RWPE2 (cell line): ENCODE data around the gene ACTR3C.
"Not testable (repeated sequence)": the region's sequence is repeated elsewhere in the genome, so short reads cannot be mapped to it uniquely, and the experiment has no call there.

ENCODE experiments used
- ATAC-seq: fragments of 200-7000 bp; cut with Tn5 transposase; 3 replicates; pipeline ENCODE4 v1.9.1; 2021; ENCODE audit warnings: low read depth
- DNase-seq: peaks from one replicate; pipeline ENCODE4 v3.0.0-alpha.2; 2020; ENCODE audit warnings: low spot score
- H3K27ac ChIP-seq: fragments of 450-650 bp; 2 replicates; pipeline ENCODE4 v1.5.1; 2017; ENCODE audit warnings: mild to moderate bottlenecking; ENCODE audit not compliant: poor library complexity, severe bottlenecking
- H3K27me3 ChIP-seq: fragments of 250-450 bp; sonication (Bioruptor Pico); 2 replicates; pipeline ENCODE4 v1.5.1; 2021; ENCODE audit warnings: mild to moderate bottlenecking, moderate library complexity; ENCODE audit not compliant: insufficient read depth, poor library complexity, severe bottlenecking
- H3K36me3 ChIP-seq: fragments of 250-450 bp; sonication (Bioruptor Pico); 2 replicates; pipeline ENCODE4 v1.5.1; 2020; ENCODE audit warnings: low read depth, mild to moderate bottlenecking, moderate library complexity
- H3K4me1 ChIP-seq: fragments of 250-450 bp; sonication (Bioruptor Pico); 2 replicates; pipeline ENCODE4 v1.5.1; 2021; ENCODE audit warnings: mild to moderate bottlenecking, moderate library complexity; ENCODE audit not compliant: insufficient read depth, poor library complexity, severe bottlenecking
- H3K4me3 ChIP-seq: fragments of 250-450 bp; sonication (Bioruptor Pico); 2 replicates; pipeline ENCODE4 v1.5.1; 2021; ENCODE audit warnings: mild to moderate bottlenecking, moderate library complexity; ENCODE audit not compliant: severe bottlenecking
- H3K9me3 ChIP-seq: fragments of 250-450 bp; sonication (Bioruptor Pico); 2 replicates; pipeline ENCODE4 v1.5.1; 2021; ENCODE audit warnings: mild to moderate bottlenecking, moderate library complexity; ENCODE audit not compliant: severe bottlenecking
- TF ChIP-seq, protein P1 (sequence below): fragments of 450-650 bp; IDR thresholded peaks from one replicate; pipeline ENCODE4 v1.5.1; 2017; ENCODE audit warnings: mild to moderate bottlenecking, moderate library complexity; ENCODE audit not compliant: poor library complexity, severe bottlenecking

Gene ACTR3C

DNA sequence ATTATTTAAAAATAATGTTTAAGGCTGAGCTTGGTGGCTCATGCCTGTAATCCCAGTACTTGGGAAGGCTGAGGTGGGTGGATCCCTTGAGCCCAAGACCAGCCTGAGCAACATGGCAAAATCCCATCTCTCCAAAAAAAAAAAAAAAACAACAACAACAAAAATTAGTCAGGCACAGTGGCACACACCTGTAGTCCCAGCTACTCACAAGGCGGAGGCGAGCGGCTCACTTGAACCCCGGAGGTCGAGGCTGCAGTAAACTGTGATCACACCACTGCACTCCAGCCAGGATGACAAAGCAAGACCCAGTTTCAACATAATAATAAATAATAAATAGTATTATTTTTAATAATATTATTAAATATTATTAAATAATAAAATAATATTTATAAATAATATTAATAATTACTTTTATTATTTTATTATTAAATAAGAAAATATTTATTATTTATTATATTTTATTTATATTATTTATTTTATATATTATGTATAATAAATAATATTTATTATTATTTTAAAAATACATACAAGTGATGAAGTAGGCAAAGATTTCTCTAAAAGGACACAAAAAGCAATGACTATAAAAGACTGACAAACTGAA, 8.6 kb downstream of the ACTR3C start:
- Histone ChIP-seq H3K9me3 (no peaks in the 10 kb centered on the region), H3K36me3 (no peaks in the 10 kb centered on the region), H3K4me1 (peaks cover 7% of the 10 kb centered on the region), H3K4me3 (no peak overlapping the region), H3K27me3 (no peaks in the 10 kb centered on the region), H3K27ac (no peak overlapping the region)
- no peak for DNase-seq
- ATAC-seq = no peak
- TF ChIP-seq, protein P1, sequence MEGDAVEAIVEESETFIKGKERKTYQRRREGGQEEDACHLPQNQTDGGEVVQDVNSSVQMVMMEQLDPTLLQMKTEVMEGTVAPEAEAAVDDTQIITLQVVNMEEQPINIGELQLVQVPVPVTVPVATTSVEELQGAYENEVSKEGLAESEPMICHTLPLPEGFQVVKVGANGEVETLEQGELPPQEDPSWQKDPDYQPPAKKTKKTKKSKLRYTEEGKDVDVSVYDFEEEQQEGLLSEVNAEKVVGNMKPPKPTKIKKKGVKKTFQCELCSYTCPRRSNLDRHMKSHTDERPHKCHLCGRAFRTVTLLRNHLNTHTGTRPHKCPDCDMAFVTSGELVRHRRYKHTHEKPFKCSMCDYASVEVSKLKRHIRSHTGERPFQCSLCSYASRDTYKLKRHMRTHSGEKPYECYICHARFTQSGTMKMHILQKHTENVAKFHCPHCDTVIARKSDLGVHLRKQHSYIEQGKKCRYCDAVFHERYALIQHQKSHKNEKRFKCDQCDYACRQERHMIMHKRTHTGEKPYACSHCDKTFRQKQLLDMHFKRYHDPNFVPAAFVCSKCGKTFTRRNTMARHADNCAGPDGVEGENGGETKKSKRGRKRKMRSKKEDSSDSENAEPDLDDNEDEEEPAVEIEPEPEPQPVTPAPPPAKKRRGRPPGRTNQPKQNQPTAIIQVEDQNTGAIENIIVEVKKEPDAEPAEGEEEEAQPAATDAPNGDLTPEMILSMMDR = no peak

DNA sequence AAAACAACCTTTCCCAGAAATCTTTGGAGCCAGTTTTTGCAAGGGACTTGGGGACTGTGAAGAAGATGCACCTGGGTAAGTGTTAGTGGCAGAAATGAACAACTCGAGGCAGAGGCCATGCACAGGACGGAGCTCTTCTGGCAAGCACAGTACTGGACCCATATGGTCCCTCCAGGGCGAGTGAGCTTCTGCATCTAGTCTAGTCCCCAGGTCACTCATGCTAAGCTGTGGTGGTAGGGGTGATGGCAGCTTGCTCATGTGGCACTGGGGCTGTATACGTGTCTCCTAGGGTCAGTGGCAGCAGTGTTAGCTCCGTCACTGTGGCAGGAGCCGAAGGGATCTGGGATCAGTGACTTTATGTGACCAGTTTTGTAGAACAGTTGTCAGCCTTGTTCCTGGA, 9.5 kb downstream of the ACTR3C start:
- Histone ChIP-seq H3K27me3 (no peaks in the 10 kb centered on the region), H3K27ac (no peak overlapping the region), H3K9me3 (no peaks in the 10 kb centered on the region), H3K4me3 (no peak overlapping the region), H3K36me3 (no peaks in the 10 kb centered on the region), H3K4me1 (peaks cover 7% of the 10 kb centered on the region)
- no peak for DNase-seq
- no peak for ATAC-seq
- TF ChIP-seq, protein P1 = no peak

DNA sequence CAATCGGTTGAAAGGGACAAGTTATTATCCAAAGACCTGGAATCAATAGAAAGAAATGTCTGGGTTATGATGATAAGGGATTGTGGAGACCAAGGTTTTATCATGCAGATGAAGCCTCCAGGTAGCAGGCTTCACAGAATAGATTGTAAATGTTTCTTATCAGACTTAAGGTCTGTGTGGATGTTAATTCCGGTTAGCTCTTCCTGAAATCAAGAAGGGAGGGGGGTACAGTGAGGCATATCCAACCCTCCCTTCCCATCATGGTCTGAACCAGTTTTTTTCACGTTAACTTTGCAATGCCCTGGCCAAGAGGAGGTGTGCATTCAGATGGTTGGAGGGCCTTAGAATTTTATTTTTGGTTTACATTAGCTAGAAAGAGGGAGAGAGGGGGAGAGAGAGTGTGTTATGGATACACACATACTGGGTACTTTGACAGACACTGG, 10.0 kb downstream of the ACTR3C start:
- Histone ChIP-seq H3K36me3 (no peaks in the 10 kb centered on the region), H3K4me1 (peaks cover 7% of the 10 kb centered on the region), H3K27me3 (no peaks in the 10 kb centered on the region), H3K4me3 (no peak overlapping the region), H3K9me3 (no peaks in the 10 kb centered on the region), H3K27ac (no peak overlapping the region)
- no peak for ATAC-seq
- DNase-seq = no peak
- TF ChIP-seq, protein P1 = no peak

DNA sequence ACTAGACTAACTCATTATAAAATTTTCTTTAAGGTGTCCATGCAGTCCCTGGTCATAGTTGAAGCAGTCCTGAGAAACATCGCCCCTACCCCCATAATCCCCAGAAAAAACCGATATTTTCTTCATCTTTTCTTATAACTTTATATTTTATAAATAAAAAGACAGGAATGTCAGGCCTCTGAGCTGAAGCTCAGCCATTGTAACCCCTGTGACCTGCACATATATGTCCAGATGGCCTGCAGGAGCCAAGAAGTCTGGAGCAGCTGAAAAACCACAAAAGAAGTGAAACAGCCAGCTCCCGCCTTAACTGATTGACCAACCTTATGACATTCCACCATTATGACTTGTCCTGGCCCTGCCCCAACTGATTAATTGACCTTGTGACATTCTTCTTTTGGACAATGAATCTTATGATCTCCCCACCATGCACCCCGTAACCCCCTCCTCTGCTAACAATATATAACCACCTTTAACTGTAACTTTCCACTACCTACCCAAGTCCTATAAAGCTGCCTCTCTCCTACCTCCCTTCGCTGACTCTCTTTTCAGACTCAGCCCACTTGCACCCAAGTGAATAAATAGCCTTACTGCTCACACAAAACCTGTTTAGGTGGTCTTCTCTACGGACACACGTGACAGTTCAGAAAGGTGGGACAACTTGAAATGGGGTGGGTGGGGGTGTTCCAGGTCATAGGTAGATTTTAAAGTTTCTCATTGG, 10.5 kb downstream of the ACTR3C start:
- not testable (repeated sequence) for H3K4me1 ChIP-seq, DNase-seq

DNA sequence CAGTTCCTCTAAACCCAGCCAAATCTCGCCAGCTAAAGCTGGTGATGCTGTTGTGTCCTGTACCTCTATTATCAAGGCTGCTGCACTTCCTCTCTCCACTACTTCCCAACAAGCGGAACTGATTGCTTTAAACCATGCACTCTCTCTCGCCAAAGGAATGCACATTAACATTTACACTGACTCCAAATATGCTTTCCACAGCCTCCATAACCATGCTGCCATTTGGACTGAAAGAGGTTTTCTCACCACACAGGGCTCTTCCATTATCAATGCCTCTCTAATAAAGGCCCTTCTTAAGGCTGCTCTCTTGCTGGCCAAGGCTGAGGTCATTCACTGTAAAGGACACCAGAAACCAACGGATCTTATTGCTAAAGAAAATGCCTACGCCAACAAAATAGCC, 11.6 kb downstream of the ACTR3C start:
- no peak overlapping the region for H3K4me3 ChIP-seq
- H3K4me1 ChIP-seq = peaks cover 7% of the 10 kb centered on the region
- H3K9me3 ChIP-seq = no peaks in the 10 kb centered on the region
- TF ChIP-seq, protein P1 = no peak
- ATAC-seq = no peak
- H3K27me3 ChIP-seq = no peaks in the 10 kb centered on the region
- no peak for DNase-seq
- H3K36me3 ChIP-seq = no peaks in the 10 kb centered on the region
- H3K27ac ChIP-seq = no peak overlapping the region

More for the DNA sequence above, 10.5 kb downstream of the ACTR3C start:
- not testable (repeated sequence) for ATAC-seq, H3K27me3 ChIP-seq, H3K27ac ChIP-seq, H3K36me3 ChIP-seq, H3K4me3 ChIP-seq, H3K9me3 ChIP-seq
